Measurements from ENCODE around the gene BEND3.
"Not testable (repeated sequence)": the region's sequence is repeated elsewhere in the genome, so short reads cannot be mapped to it uniquely, and the experiment has no call there.

BEND3 gene

DNA sequence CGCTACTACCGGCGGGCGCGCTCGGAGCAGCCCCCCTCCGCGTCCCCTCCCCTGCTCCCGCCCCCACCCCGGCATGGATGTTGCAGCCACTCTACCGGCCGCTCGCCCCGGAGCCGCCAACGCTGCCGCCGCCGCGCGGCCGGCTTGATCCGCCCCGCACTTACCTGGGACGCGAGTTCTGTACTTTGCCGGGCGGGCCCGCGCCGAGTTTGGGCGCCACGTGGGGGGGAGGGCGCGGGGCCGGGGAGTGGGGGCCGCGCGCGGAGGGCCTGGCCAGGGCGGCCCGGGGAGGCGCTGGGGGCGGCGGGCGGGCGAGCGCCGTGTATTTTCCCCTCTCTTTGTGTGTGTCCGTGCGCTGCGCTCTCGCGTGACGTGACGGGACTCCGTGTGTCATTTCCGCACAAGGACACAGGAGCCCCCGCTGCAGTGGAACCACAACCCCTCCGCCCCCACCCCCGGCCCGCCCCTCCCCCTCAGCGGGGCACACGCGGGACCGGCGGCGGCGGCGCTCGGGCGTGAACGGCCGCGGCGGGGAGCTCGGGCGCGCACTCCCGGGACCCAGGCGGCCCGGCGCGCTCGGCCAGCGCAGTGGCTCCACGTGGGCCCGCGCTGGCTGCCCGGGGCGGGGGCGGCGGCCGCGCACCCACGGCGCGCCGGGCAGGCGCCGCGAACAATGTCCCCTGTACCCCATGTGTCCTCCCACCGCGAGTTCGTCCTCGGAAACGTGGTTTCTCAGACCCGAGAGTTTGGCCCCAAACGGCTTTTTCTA, at the start of gene BEND3:
Gene BEND3, minus strand, starts transcription at position 590 of the 769 bp plus-strand sequence. CDS start 16,230 bp downstream, outside the sequence.
- TF ChIP-seq, protein P1, sequence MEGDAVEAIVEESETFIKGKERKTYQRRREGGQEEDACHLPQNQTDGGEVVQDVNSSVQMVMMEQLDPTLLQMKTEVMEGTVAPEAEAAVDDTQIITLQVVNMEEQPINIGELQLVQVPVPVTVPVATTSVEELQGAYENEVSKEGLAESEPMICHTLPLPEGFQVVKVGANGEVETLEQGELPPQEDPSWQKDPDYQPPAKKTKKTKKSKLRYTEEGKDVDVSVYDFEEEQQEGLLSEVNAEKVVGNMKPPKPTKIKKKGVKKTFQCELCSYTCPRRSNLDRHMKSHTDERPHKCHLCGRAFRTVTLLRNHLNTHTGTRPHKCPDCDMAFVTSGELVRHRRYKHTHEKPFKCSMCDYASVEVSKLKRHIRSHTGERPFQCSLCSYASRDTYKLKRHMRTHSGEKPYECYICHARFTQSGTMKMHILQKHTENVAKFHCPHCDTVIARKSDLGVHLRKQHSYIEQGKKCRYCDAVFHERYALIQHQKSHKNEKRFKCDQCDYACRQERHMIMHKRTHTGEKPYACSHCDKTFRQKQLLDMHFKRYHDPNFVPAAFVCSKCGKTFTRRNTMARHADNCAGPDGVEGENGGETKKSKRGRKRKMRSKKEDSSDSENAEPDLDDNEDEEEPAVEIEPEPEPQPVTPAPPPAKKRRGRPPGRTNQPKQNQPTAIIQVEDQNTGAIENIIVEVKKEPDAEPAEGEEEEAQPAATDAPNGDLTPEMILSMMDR (IDR thresholded peaks at IDR 0.05), result no peak
- Histone ChIP-seq H3K4me1 (ENCODE audit: control insufficient read depth in 1 of 2, insufficient read depth in 1 of 2, low read depth in 1 of 2, low read length in 1 of 2) (peaks cover 26 to 28% of the 10 kb centered on the region in 2 experiments), H3K27me3 (peaks cover 44% of the 10 kb centered on the region), H3K27ac (no peak within 1 kb of the TSS), H3K9me3 (no peaks in the 10 kb centered on the region), H3K4me3 (ENCODE audit: low read depth in 1 of 2, low read length in 1 of 2) (peak within 1 kb of the TSS; percentile 52 to 64), H3K36me3 (no peaks in the 10 kb centered on the region)

DNA sequence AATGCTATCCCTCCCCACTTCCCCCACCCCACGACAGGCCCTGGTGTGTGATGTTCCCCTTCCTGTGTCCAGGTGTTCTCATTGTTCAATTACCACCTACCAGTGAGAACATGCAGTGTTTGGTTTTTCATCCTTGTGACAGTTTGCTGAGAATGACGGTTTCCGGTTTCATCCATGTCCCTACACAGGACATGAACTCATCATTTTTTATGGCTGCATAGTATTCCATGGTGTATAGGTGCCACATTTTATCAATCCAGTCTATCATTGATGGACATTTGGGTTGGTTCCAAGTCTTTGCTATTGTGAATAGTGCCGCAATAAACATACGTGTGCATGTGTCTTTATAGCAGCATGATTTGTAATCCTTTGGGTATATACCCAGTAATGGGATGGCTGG, 49.0 kb upstream of the BEND3 start:
- not testable (repeated sequence) for H3K4me1 ChIP-seq (ENCODE audit: control insufficient read depth in 1 of 2, insufficient read depth in 1 of 2, low read depth in 1 of 2, low read length in 1 of 2); H3K27ac ChIP-seq; H3K27me3 ChIP-seq; H3K4me3 ChIP-seq (ENCODE audit: low read depth in 1 of 2, low read length in 1 of 2); H3K9me3 ChIP-seq; H3K36me3 ChIP-seq

DNA sequence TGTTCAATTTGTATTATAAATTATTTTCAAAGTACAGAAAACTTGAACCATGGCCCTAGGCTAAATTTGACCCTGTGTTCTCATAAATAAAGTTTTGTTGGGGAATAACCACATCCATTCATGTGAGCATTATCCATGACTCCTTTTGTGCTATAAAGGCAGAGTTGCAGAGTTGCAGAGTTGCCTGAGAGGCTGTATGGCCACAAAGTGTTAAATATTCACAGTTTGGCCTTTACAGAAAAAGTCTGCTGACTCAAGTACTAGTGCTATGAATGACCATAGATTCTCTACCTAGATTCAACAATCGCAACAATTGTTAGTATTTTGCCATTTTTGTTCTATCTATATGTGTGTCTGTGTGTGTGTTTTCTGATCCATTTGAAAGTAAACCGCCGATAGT, 46.2 kb upstream of the BEND3 start:
- Histone ChIP-seq H3K27ac (no peak overlapping the region), H3K4me3 (ENCODE audit: low read depth in 1 of 2, low read length in 1 of 2) (no peak overlapping the region), H3K36me3 (no peaks in the 10 kb centered on the region), H3K4me1 (ENCODE audit: control insufficient read depth in 1 of 2, insufficient read depth in 1 of 2, low read depth in 1 of 2, low read length in 1 of 2) (no peaks in the 10 kb centered on the region), H3K9me3 (no peaks in the 10 kb centered on the region), H3K27me3 (no peaks in the 10 kb centered on the region)
- TF ChIP-seq, protein P1 (IDR thresholded peaks at IDR 0.05), result no peak

DNA sequence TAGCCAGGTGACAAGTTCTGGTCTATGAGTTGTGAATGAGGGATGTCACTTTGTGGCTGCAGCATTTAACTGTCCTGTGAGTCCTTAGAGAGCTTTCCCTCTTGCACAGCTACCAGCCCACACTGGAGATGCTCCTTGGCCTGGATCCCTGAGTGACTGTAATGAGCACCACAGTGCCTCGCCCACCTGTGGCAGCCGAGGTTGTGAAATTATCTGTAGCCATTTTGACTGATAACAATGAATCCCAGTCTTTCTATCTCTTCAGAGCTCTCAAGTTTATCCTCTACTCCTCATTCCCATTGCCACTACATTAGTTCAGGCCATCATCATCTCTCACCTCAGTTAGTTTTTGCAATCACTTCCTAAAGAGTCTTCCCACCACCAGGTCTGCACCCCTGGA, 41.3 kb upstream of the BEND3 start:
- no peaks in the 10 kb centered on the region for H3K9me3 ChIP-seq
- no peak overlapping the region for H3K27ac ChIP-seq
- no peaks in the 10 kb centered on the region for H3K27me3 ChIP-seq
- H3K4me1 ChIP-seq (ENCODE audit: control insufficient read depth in 1 of 2, insufficient read depth in 1 of 2, low read depth in 1 of 2, low read length in 1 of 2), result no peaks in the 10 kb centered on the region
- TF ChIP-seq, protein P1 (IDR thresholded peaks at IDR 0.05), result no peak
- no peak overlapping the region for H3K4me3 ChIP-seq (ENCODE audit: low read depth in 1 of 2, low read length in 1 of 2)
- no peaks in the 10 kb centered on the region for H3K36me3 ChIP-seq

DNA sequence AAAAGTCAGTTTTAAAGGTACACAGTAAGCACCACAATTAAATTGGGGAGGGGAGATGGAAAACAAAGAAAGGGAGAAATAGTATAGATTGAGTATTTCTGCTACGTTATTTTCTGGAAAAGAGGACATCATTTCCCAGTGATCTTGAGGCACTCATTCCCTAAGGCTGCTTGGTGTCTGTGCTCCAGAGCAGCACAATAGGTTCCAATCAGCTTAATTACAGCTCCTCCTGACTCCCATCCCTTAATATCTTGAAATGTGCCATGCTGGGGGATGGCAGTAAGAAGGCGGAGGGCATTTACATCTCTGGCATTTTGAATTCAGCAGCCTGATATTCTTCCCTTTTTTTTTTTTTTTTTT, 39.5 kb upstream of the BEND3 start:
- no peaks in the 10 kb centered on the region for H3K9me3 ChIP-seq
- H3K4me3 ChIP-seq (ENCODE audit: low read depth in 1 of 2, low read length in 1 of 2), result no peak overlapping the region
- H3K27ac ChIP-seq, result no peak overlapping the region
- TF ChIP-seq, protein P1 (IDR thresholded peaks at IDR 0.05), result no peak
- no peaks in the 10 kb centered on the region for H3K27me3 ChIP-seq
- no peaks in the 10 kb centered on the region for H3K4me1 ChIP-seq (ENCODE audit: control insufficient read depth in 1 of 2, insufficient read depth in 1 of 2, low read depth in 1 of 2, low read length in 1 of 2)
- no peaks in the 10 kb centered on the region for H3K36me3 ChIP-seq

DNA sequence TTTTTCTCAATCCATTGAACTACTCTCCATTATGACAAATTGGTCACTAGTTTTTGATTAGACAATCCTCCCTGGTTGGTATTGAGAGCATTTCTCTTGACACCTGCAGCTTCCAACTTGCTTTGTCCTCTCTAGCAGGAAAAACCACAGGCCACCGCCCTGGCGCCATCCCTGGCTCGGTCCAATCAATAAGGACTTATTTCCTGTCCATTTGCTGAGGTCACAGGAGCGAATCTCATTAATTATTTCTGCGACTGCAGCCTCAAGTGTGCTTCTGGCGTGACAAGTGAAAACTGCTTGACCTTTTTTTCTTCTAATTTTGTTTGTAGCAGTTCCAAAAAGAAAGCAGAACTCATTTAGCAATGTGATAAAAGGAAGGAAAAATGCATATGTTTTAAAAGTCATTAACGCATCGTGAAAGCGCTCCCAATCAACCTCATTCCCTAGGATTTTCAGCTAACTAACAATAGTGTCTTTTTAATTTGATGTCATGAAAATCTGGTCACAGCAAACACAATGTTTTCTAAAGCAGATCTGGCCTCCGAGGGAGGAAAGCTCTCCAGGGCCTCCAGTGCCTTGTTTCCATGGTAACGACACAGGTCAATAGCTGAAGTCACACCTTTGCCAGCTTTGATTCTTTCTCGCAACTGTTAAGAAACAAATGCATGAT, 39.0 kb upstream of the BEND3 start:
- no peaks in the 10 kb centered on the region for H3K9me3 ChIP-seq
- TF ChIP-seq, protein P1 (IDR thresholded peaks at IDR 0.05), result no peak
- no peak overlapping the region for H3K27ac ChIP-seq
- H3K4me1 ChIP-seq (ENCODE audit: control insufficient read depth in 1 of 2, insufficient read depth in 1 of 2, low read depth in 1 of 2, low read length in 1 of 2), result no peaks in the 10 kb centered on the region
- no peaks in the 10 kb centered on the region for H3K36me3 ChIP-seq
- no peak overlapping the region for H3K4me3 ChIP-seq (ENCODE audit: low read depth in 1 of 2, low read length in 1 of 2)
- no peaks in the 10 kb centered on the region for H3K27me3 ChIP-seq
